IPS-20b (cell line): ENCODE measurements around the gene PCDHGA2.

ENCODE experiments used
- H3K27ac ChIP-seq: one replicate; pipeline ENCODE4 v1.5.1; 2013; ENCODE audit warnings: low read length
- H3K27me3 ChIP-seq: 2 replicates; pipeline ENCODE4 v1.6.1; 2013; ENCODE audit warnings: mild to moderate bottlenecking, low read length, inconsistent platforms; ENCODE audit not compliant: insufficient read depth
- H3K36me3 ChIP-seq: 2 replicates; pipeline ENCODE4 v1.6.1; 2013; ENCODE audit warnings: low read depth, mild to moderate bottlenecking, inconsistent platforms, low read length, moderate library complexity; ENCODE audit not compliant: insufficient read depth
- H3K4me1 ChIP-seq: 2 replicates; pipeline ENCODE4 v1.6.1; 2013; ENCODE audit warnings: mild to moderate bottlenecking, control low read depth, inconsistent platforms, low read length, moderate library complexity; ENCODE audit not compliant: insufficient read depth
- H3K4me3 ChIP-seq: 2 replicates; pipeline ENCODE4 v1.5.1; 2013; ENCODE audit warnings: mild to moderate bottlenecking, low read length, inconsistent platforms
- H3K9ac ChIP-seq: 2 replicates; pipeline ENCODE4 v1.6.1; 2013; ENCODE audit warnings: low read depth, mild to moderate bottlenecking, inconsistent platforms, low read length, moderate library complexity
- H3K9me3 ChIP-seq: 2 replicates; pipeline ENCODE4 v1.6.1; 2013; ENCODE audit warnings: mild to moderate bottlenecking, low read depth, low read length, inconsistent platforms; ENCODE audit not compliant: insufficient read depth

PCDHGA2 gene

GRCh38 chr5:141389153-141390042, 50.8 kb downstream of the PCDHGA2 start:
- H3K27ac ChIP-seq = no peak overlapping the region
- no peaks in the 10 kb centered on the region for H3K27me3 ChIP-seq
- H3K4me3 ChIP-seq = no peak overlapping the region
- H3K36me3 ChIP-seq = no peaks in the 10 kb centered on the region
- H3K9me3 ChIP-seq = peaks cover 74% of the 10 kb centered on the region
- H3K9ac ChIP-seq = no peak overlapping the region
- no peaks in the 10 kb centered on the region for H3K4me1 ChIP-seq

GRCh38 chr5:141392429-141393198, 54.1 kb downstream of the PCDHGA2 start, which contains the start of gene PCDHGA8:
PCDHGA8 (plus strand) TSS chr5:141392633; CDS start chr5:141392814, 181 bp downstream.
- no peak within 1 kb of the TSS for H3K9ac ChIP-seq
- no peaks in the 10 kb centered on the region for H3K27me3 ChIP-seq
- peaks cover 86% of the 10 kb centered on the region for H3K9me3 ChIP-seq
- no peak within 1 kb of the TSS for H3K27ac ChIP-seq
- H3K4me3 ChIP-seq = no peak within 1 kb of the TSS; the same call in 1 of the 2 replicates
- no peaks in the 10 kb centered on the region for H3K4me1 ChIP-seq
- H3K36me3 ChIP-seq = no peaks in the 10 kb centered on the region
